A673 (cell line): ENCODE measurements around the gene SMIM38. TPM values are rescaled to one million over a fixed set of nuclear protein-coding genes. Genes with fewer than 3 reads are reported as not detected.

Source experiments
- BruUV-seq: library from RNA; stranded (reverse); fragments of 400-500 nt; replicated peaks from 2 replicates; lab custom pipeline; 2021; lab: Mats Ljungman, UMichigan
- CTCF ChIA-PET: fragments of 300-600 bp; sonication (Branson Sonifier 250); formaldehyde crosslinking; loops from one replicate; lab custom pipeline; 2022; ENCODE audit warnings: antibody characterized with exemption; lab: Charles Lee
- POLR2A ChIA-PET: fragments of 300-600 bp; sonication (Branson Sonifier 250); formaldehyde crosslinking; loops from one replicate; lab custom pipeline; 2022; ENCODE audit warnings: antibody characterized with exemption; ENCODE audit not compliant: low non-redundant PET; lab: Charles Lee
- DNase-seq: peaks from one replicate; pipeline ENCODE4 v3.0.0-alpha.2; 2015; ENCODE audit warnings: low spot score
- H3K27ac ChIP-seq: fragments of 200-600 bp; sonication (generic); 2 replicates; pipeline ENCODE4 v1.5.1; 2016; ENCODE audit warnings: mixed run types, low read depth, mild to moderate bottlenecking, mixed read lengths, antibody characterized with exemption, low read length; ENCODE audit not compliant: poor library complexity, severe bottlenecking
- H3K27me3 ChIP-seq: fragments of 200-600 bp; sonication (generic); replicated peaks from 2 replicates; pipeline ENCODE4 v1.6.1; 2017; ENCODE audit warnings: mixed run types, low read depth, mild to moderate bottlenecking, mixed read lengths, antibody characterized with exemption, low read length; ENCODE audit not compliant: insufficient read depth, poor library complexity
- H3K36me3 ChIP-seq: fragments of 200-600 bp; sonication (generic); 2 replicates; pipeline ENCODE4 v1.6.1; 2016; ENCODE audit warnings: mixed run types, mild to moderate bottlenecking, mixed read lengths, antibody characterized with exemption, low read length; ENCODE audit not compliant: insufficient read depth, poor library complexity, severe bottlenecking
- H3K4me1 ChIP-seq: fragments of 200-600 bp; sonication (generic); 2 replicates; pipeline ENCODE4 v1.6.1; 2017; ENCODE audit warnings: mixed run types, mild to moderate bottlenecking, mixed read lengths, antibody characterized with exemption, low read length; ENCODE audit not compliant: insufficient read depth, poor library complexity, severe bottlenecking
- H3K4me3 ChIP-seq: fragments of 200-600 bp; sonication (generic); 2 replicates; pipeline ENCODE4 v1.5.1; 2016; ENCODE audit warnings: low read depth, mixed run types, mild to moderate bottlenecking, mixed read lengths, low read length; ENCODE audit not compliant: poor library complexity, severe bottlenecking
- H3K9me3 ChIP-seq: fragments of 200-600 bp; sonication (generic); 2 replicates; pipeline ENCODE4 v1.6.1; 2016; ENCODE audit warnings: mixed run types, low read depth, mild to moderate bottlenecking, mixed read lengths, antibody characterized with exemption, low read length; ENCODE audit not compliant: poor library complexity, severe bottlenecking
- EZH2 ChIP-seq: fragments of 200-600 bp; sonication (generic); IDR thresholded peaks from 2 replicates; pipeline ENCODE4 v1.6.1; 2017; ENCODE audit warnings: borderline replicate concordance, low read depth, mild to moderate bottlenecking, mixed read lengths, antibody characterized with exemption, low read length; ENCODE audit not compliant: poor library complexity, severe bottlenecking
- intact Hi-C: fragments of 100-400 bp; cut with micrococcal nuclease; formaldehyde crosslinking; loops from one replicate; pipeline ENCODE4 v1.10.0; 2022; ENCODE audit not compliant: unreplicated experiment
- total RNA-seq: library from RNA; stranded (reverse); gene quantifications from 2 replicates; pipeline ENCODE4 v1.2.3, GENCODE V29; 2021
- TF ChIP-seq, protein P1 (sequence below): fragments of 300-800, 200-600 bp; sonication (generic); conservative IDR thresholded peaks from 2 replicates; pipeline ENCODE4 v1.5.1; 2017; ENCODE audit warnings: low read depth, mild to moderate bottlenecking, antibody characterized with exemption, low read length, moderate library complexity, mixed read lengths

The SMIM38 gene
- total RNA-seq, 1 experiment from 2014 or later, result 0.88 TPM

GRCh38 chr11:69135420-69136363 is 20.0 kb upstream of the SMIM38 start:
- intact Hi-C loops, result no loop called here
- POLR2A ChIA-PET, result no interaction called here
- CTCF ChIA-PET, result no interaction called here
- BruUV-seq, result no TSS peak
- H3K27me3 ChIP-seq, result no peaks in the 10 kb centered on the region
- DNase-seq, result no peak
- H3K27ac ChIP-seq, result no peak overlapping the region
- H3K4me3 ChIP-seq, result no peak overlapping the region
- H3K36me3 ChIP-seq, result no peaks in the 10 kb centered on the region
- peaks cover 17% of the 10 kb centered on the region for H3K4me1 ChIP-seq
- TF ChIP-seq, protein P1, sequence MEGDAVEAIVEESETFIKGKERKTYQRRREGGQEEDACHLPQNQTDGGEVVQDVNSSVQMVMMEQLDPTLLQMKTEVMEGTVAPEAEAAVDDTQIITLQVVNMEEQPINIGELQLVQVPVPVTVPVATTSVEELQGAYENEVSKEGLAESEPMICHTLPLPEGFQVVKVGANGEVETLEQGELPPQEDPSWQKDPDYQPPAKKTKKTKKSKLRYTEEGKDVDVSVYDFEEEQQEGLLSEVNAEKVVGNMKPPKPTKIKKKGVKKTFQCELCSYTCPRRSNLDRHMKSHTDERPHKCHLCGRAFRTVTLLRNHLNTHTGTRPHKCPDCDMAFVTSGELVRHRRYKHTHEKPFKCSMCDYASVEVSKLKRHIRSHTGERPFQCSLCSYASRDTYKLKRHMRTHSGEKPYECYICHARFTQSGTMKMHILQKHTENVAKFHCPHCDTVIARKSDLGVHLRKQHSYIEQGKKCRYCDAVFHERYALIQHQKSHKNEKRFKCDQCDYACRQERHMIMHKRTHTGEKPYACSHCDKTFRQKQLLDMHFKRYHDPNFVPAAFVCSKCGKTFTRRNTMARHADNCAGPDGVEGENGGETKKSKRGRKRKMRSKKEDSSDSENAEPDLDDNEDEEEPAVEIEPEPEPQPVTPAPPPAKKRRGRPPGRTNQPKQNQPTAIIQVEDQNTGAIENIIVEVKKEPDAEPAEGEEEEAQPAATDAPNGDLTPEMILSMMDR, result no peak
- TF ChIP-seq EZH2, result no peak
- peaks cover 13% of the 10 kb centered on the region for H3K9me3 ChIP-seq

DNA sequence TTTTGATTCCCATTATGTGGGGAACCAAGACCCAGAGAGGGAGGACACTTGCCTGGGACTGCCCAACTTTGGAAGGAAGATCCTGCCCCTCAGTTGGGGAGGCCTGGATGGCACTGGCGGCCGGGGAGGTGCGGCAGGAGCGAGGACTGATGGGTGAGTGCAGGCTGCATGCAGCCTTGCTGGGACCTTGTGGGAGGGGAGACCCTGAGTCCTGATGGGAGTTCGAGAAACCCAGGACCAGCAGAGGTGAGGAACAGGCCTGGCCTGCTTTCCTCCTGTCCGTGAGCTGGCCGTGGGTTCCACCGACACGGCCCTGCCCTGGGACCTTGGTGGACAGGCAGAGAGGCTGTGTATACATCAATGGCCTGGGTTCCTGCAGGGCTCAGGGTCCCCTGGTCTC is 19.3 kb upstream of the SMIM38 start:
- H3K9me3 ChIP-seq, result peaks cover 13% of the 10 kb centered on the region
- no peak for DNase-seq
- peaks cover 10% of the 10 kb centered on the region for H3K4me1 ChIP-seq
- no peak for TF ChIP-seq EZH2
- TF ChIP-seq, protein P1, result no peak
- ChIA-PET CTCF (no interaction called here), POLR2A (no interaction called here)
- no peaks in the 10 kb centered on the region for H3K27me3 ChIP-seq
- H3K27ac ChIP-seq, result no peak overlapping the region
- no peak overlapping the region for H3K4me3 ChIP-seq
- intact Hi-C loops, result no loop called here
- no peaks in the 10 kb centered on the region for H3K36me3 ChIP-seq
- BruUV-seq, result no TSS peak

DNA sequence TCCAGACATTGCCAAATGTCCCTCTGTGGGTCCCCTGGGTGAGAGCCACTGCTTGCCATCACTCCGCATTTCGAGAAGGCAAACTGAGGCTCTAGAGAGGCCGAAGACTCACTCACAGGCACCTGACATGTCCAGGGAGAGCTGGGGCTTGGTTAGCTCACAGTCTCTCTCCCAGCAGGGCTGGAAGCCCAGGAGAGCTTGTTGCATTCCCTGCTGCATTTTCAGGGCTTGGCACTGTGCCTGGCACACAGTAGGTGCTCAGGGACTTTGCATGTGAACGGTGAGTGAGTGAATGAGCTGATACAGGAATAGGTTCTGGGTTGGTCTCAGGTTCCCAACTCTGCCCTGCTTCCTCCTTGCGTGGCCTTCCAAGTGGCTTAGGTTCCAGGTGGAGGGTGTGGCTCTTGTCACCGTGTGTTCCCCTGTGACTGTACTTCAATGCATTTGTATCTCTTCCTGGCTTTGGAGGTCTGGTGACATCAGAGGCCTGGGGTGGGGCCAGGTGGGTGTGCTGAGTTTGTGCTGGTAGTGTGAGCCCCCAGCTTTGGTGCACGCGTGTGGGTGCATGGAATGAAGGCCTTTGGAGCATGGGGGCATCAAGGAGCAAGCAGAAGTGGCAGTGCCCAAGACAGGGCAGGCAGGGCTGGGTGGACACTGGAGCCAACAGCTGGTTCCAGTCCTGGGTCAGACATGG is 18.4 kb upstream of the SMIM38 start:
- no peaks in the 10 kb centered on the region for H3K27me3 ChIP-seq
- no peak for TF ChIP-seq EZH2
- TF ChIP-seq, protein P1, result no peak
- intact Hi-C loops, result no loop called here
- no TSS peak for BruUV-seq
- peaks cover 13% of the 10 kb centered on the region for H3K9me3 ChIP-seq
- CTCF ChIA-PET, result no interaction called here
- POLR2A ChIA-PET, result no interaction called here
- H3K4me3 ChIP-seq, result no peak overlapping the region
- H3K36me3 ChIP-seq, result no peaks in the 10 kb centered on the region
- no peak overlapping the region for H3K27ac ChIP-seq
- no peak for DNase-seq
- peaks cover 1% of the 10 kb centered on the region for H3K4me1 ChIP-seq
